Erythroblast (primary cell): ENCODE measurements around the gene CPT1A.

ENCODE experiments used
- GATA1 ChIP-seq: IDR thresholded peaks from 2 replicates; pipeline ENCODE4 v1.6.1; 2011; ENCODE audit warnings: low read depth, mild to moderate bottlenecking, control low read depth, low read length, moderate library complexity
- POLR2A ChIP-seq: IDR thresholded peaks from 2 replicates; pipeline ENCODE4 v1.6.1; 2011; ENCODE audit warnings: mild to moderate bottlenecking, low read length

DNA sequence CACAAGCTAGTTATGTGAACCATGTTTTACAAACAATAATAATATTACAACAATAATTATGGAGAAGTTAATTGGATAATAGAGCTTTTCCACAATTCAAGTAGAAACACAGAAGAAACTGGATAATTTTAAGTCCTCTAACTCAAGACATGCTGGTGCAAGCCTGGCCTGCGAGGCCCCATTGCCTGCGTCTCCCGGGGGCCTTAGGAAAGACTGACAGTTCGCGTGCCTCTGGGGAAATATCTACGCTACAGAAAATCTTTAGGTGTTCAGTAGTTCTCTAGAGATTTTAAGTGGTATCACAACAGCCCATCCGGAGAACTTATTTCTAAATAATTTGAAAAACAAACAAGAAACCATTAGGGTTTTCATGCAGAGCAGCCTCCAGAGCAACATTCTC lies 134.2 kb downstream of the CPT1A start:
- no peak for TF ChIP-seq POLR2A
- TF ChIP-seq GATA1, result no peak
